ENCODE results near the gene UACA. TPM values are rescaled to one million over a fixed set of nuclear protein-coding genes. Genes with fewer than 3 reads are reported as not detected.
"Not testable (repeated sequence)": the region's sequence is repeated elsewhere in the genome, so short reads cannot be mapped to it uniquely, and the experiment has no call there.

UACA gene, protein sequence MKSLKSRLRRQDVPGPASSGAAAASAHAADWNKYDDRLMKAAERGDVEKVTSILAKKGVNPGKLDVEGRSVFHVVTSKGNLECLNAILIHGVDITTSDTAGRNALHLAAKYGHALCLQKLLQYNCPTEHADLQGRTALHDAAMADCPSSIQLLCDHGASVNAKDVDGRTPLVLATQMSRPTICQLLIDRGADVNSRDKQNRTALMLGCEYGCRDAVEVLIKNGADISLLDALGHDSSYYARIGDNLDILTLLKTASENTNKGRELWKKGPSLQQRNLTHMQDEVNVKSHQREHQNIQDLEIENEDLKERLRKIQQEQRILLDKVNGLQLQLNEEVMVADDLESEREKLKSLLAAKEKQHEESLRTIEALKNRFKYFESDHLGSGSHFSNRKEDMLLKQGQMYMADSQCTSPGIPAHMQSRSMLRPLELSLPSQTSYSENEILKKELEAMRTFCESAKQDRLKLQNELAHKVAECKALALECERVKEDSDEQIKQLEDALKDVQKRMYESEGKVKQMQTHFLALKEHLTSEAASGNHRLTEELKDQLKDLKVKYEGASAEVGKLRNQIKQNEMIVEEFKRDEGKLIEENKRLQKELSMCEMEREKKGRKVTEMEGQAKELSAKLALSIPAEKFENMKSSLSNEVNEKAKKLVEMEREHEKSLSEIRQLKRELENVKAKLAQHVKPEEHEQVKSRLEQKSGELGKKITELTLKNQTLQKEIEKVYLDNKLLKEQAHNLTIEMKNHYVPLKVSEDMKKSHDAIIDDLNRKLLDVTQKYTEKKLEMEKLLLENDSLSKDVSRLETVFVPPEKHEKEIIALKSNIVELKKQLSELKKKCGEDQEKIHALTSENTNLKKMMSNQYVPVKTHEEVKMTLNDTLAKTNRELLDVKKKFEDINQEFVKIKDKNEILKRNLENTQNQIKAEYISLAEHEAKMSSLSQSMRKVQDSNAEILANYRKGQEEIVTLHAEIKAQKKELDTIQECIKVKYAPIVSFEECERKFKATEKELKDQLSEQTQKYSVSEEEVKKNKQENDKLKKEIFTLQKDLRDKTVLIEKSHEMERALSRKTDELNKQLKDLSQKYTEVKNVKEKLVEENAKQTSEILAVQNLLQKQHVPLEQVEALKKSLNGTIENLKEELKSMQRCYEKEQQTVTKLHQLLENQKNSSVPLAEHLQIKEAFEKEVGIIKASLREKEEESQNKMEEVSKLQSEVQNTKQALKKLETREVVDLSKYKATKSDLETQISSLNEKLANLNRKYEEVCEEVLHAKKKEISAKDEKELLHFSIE (N-terminal part only)
- total RNA-seq = 125 and 203 TPM in 2 replicates

DNA sequence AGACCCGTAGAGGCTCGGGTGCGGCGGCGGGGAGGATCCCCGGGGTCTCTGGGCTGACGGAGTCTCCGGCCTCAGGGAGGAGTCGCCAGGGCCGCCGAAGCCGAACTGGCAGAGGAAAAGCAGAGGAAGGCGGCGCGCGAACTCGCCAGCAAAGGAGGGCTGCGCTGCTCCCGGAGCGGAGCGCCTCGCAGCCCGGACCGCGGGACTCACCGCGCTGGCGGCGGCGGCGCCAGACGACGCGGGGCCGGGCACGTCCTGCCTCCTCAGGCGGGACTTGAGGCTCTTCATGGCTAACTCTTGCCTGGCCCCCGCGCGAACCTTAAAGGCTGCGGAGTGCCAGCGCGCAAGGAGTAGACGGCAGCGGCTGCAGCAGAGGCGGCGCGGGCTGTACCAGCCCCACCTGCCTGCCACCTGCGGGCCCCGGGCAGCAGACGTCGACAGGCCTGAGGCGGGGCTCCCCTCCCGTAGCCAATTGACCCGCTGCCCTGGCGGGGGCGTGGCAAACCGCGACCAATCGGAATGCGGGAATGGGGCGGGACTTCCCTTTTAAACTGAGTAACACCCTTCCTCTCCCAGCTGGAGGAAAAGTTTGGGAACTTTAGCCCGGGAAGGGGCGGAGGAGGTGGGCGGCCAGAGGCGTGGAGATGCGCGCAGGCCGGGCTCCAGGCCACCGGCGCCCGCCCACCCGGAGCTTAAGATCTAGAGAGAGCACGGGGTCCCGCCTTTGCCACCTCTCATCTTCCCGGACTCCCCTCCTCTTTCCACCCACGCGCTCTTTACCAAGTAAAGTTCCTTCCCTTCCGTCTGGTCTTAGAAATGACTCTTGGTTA is at the start of gene UACA:
TSS of gene UACA (minus strand) at position 439 of the 830 bp plus-strand sequence. CDS start at position 288, 151 bp downstream.
- peak; percentile 91 to 98 for DNase-seq (ENCODE audit: low read depth in 2 of 2)

DNA sequence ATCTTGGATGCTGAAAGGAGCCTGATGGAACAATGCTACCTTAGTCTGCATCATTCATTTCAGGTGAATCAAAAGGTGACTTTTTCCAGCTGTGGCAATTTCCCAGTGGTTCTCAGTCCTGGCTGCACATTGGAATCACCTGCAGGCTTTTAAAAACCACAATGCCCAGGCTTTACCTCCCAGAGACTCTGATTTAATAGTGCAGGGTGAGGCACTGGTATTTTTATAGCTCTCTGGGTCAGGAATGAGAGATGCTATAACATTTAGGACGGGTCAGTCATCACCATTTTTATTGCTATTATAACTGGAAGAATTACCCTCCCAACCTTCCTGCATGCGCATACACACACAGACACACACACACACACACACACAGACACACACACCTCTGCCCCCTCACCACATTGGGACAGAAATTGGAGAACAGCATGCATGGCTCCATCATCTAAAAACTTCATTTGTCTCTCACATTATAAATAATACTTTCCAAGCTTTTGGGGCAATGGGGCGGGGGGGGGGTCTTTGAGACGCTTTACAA is 49.5 kb upstream of the UACA start:
- no peak for DNase-seq (ENCODE audit: low read depth in 2 of 2)

DNA sequence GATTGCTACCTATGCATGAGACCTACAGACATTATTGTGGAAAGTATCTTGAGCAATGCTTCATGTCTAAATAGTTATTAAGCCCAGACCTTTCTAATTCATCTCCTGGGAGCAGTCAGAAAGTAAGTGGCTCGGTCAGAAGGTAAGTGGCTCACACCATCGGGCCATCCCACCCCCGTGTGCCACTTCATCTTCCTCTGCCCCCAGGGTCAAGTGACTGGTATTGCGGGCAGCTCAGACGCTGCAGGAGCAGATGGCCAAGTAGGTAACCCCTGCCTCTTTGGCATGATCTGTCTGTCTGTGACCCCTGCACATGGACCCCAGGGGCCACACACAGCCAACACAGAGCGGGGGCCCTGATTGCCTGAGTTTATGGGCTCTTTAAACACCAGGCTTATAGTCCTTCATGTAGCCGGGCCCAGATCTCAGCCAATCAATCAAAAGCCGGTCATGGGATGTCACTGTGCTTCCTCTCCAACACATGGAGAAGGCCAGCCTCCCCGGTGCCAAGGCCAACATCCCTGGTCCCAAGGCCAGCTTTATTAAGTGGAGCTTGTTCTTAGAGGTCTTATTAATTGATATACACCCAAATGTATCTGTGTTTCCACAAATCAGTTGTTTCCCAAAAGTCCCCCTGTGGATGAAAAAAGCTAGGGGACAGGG is 47.7 kb upstream of the UACA start:
- no peak for DNase-seq (ENCODE audit: low read depth in 2 of 2)

DNA sequence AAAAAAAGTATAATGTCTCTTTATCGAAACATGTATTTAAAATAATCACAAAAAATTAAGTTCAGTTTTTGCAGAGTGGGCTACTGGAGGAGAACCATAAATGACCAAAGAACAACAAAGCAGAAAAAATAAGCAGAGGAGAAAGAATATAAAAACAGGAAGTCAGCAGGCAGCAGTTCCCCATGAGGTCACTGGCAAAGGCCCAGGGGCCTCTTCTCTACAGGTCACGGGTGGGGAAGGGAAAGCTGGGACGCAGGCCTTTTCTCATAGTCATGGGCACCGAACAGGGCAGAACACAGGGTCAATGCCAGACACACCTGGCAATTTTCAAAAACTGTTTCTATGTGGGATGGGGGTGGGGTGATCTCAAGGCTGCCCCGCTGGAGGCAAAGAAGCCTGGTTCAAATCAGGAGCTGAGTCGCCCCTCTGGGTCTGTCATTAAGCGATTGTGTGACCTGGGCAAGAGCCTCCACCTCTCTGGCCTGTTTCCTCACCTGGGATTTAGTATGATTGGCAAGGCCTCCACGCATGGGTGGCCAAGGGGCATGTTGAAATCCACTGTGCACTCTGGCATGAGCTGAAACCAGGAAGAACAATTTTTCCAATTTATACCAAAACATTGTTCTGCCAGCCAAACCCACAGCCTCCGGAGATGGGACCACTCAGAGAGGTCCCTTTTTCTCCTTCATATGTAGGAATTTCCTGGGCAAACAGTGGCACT is 43.8 kb upstream of the UACA start:
- DNase-seq (ENCODE audit: low read depth in 2 of 2) = peak; percentile 81 to 86

DNA sequence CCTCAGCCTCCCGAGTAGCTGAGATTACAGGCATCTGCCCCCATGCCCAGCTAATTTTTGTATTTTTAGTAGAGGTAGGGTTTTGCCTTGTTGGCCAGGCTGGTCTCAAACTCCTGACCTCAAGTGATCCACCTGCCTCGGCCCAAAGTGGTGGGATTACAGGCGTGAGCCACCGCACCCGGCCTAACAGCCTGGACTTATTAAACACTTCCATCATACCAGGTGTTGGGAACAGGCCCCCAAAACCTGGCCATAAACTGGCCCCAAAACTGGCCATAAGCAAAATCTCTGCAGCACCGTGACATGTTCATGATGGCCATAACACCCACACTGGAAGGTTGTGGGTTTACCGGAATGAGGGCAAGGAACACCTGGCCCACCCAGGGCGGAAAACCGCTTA is 41.0 kb upstream of the UACA start:
- not testable (repeated sequence) for DNase-seq (ENCODE audit: low read depth in 2 of 2)

DNA sequence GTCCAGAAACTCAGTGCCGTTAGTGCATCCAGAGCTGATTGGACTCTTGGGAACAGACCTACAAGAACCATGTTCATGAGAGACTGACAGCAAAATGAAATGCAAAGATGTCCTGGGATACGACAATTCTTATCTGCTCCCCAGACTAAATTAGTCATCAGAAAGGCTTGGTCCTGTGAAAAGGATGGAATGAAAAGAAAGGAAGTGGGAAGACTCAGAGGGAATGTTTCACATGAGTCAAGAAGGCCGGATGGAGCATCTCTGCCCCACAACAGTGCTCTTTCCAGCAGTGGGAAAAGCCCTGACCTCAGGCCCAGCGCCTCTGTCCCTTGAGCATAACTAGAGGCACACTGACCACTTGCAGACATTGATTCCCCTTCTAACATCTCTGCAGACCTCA is 39.3 kb upstream of the UACA start:
- DNase-seq (ENCODE audit: low read depth in 2 of 2) = peak in 1 of 2 donors; percentile 52

DNA sequence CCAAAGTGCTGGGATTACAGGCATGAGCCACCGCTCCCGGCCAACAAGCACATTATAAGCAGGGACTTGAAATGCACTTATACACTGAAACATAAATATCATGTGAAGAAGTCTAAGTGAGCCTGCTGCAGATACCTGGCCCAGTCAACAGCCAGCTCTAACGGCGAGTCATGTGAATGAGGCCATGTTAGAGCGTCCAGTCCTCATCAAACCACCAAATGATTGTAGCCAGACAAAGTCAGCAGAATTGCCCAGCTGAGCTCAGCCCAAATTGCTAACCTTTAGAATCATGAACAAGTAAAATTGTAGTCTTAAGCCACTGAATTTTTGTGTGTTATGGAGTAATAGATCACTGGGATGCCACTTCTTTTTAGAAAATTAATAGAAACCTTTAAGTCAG is 37.8 kb upstream of the UACA start:
- DNase-seq (ENCODE audit: low read depth in 2 of 2) = no peak

DNA sequence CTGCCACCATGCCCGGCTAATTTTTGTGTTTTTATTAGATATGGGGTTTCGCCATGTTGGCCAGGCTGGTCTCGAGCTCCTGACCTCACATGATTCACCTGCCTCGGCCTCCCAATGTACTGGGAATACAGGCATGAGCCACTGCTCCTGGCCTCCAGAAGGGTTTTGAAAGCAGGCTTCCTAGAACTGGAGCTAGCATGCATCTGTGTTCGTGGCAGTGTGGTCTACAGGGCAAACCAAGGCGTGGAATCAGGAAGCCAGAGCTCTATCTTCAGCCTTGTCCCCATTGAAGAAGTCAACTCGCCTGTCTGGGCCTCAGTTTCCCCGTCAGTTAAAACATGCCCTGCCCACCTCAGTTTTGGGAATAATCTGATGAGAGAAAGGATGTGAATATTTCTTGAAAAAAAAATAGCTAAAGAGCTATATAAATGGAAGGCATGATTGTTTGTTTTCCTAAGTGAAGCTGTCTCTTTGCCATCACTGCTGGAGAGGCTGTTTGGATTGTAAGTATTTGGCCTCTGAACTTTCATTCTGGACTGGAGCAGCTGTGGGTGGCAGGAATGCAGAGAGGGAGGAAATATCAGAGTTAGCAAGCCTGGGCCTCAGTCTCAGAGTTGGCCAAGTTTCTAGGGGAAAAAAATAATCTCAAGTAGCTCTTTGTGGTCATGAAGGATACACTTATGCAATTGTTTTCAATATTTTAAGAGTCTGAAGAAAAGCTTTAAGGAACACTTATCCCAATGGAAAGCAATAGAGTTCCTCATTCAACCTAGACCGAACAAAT is 36.5 kb upstream of the UACA start:
- DNase-seq (ENCODE audit: low read depth in 2 of 2) = peak in 1 of 2 donors; percentile 89

DNA sequence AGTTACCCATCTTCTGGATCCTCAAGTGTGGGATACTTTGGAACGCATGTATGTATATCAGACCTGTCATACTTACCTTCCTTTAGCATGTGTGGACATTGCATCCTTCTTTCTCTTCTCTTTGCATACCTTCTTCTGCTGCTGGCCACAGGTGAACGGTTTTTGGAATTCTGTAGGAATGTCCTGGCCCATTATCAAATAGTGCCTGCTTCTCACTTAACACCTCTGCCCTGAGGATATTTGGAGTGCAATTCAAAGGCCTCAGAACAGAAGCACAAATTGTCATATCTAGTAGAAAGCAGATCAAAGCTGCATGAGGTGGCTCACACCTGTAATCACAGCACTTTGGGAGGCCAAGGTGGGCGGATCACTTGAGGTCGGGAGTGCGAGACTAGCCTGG is 34.1 kb upstream of the UACA start:
- DNase-seq (ENCODE audit: low read depth in 2 of 2) = no peak

DNA sequence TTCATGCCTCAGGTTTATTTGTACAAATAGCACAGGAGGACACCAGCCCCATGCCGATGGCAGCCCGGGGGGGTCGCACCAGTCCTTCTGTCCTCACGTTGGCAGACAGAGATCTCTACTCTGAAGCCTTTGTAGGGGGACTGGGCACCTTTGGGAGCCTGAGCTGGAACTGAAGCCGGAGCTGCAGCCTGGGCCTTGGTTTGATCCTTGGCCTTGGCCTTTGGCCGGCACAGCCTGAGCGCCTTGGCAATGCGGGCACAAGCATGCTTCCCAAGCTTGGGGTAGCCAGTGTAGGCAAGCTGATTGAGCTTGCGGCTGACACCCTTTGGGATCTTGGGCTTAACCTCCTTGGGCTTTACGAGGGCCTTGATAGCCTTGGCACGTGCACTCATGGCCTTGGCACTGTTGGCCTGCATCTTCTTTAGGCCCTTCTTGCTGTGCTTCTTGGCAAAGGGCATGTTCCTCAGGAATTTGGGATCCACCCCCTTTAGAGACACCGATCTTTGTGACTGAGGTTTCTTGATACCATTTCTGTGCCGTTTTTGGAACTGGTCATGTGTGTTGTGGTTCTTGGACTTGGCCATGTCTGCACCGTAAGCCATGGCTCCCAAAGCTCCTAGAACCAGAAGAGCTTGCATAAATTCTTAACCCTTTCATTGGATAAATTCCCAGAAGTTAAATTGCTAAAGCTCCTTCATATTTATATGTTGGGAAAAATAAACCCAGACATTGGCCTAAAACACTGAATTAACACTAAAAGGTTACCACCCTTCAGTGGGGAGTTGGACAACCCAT is 33.4 kb upstream of the UACA start:
- no peak for DNase-seq (ENCODE audit: low read depth in 2 of 2)

DNA sequence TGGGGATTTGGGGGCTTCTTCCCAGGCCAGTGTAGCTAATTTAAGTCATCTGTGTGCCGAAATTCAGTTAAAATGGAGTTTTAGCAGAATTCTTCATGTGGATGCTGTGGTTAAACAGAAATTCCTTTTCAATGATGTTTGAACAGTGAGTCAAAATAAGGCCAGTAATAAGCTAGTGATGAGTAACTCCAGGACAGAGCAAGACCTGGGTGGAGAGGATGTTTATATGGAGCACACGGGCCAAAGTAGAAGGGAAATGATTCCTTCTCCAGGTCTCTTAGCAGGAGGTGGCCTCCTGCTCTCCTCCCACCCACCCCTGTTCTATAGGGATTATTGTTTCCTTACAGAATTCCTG is 31.9 kb upstream of the UACA start:
- peak; percentile 17 to 92 for DNase-seq (ENCODE audit: low read depth in 2 of 2)

DNA sequence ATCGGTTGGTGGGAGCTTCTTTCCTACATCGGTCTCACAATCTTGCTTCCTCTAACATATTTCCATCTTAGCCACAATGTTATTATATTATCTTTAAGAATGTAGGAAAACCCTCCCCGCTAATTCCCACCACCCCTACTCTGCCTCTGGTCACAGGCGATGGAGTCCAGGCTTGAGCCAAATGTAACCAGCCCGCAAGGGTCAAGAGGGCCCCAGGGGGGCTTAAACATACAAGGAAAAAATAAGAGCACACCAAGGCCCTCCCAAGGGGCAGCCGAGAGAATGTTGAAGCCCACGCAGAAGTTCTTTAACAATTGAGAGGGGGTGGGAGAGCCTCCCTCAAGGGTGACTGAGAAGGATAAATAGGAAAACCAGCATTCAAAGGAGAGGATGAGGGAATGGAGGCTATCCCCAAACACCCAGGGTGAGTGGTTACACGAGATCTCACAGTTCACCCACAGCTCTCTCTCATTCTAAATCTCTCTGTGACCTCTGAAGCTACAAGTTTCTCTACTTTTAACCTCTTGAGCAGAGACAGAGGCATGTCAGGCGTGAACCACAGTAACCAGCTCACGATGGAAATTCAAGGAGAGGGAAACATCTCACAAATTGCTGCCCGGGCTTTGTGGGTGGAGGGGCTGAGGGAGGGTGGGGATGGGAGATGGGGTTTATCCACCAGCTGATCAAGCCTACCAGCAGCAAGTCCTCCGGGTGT is 31.4 kb upstream of the UACA start:
- DNase-seq (ENCODE audit: low read depth in 2 of 2) = no peak

DNA sequence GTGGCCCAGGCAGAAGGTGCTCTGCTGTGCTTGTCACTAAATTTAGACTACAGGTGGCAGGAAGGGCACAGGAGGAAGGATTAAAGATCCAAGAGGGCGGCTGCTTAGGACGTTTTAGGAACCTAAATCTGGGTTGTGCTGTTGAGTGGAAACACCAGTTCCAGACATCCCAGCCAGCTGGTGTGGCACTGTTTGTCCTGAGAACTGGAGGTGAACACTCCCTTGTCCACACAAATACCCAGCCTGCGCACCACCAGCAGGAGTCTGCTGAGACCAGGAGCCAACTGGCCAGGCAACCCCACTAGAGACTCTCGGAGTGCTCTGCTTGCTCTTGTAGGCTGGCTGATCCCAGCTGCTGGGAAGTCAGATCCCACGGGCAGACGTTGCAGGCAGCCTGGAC is 30.3 kb upstream of the UACA start:
- peak in 1 of 2 donors; percentile 23 for DNase-seq (ENCODE audit: low read depth in 2 of 2)

DNA sequence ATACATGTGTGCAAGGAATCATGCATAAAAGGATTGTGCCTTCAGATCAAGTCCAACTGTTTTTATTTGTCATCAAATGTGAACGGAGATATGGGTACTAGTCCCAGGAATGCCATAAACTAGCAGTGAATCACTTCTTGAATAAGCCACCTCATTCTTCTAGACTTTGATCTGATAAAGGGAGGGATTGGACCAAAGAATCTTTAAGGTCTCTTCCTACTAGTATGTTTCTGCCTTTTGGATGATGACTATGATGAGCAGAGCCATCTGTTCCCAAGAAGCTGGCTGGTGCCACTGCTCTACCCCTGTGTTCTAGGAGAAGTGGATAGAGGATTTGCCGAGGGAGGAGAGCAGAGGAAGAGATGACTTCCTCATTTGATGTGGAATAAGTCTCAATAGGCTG is 28.8 kb upstream of the UACA start:
- DNase-seq (ENCODE audit: low read depth in 2 of 2) = peak in 1 of 2 donors; percentile 39

DNA sequence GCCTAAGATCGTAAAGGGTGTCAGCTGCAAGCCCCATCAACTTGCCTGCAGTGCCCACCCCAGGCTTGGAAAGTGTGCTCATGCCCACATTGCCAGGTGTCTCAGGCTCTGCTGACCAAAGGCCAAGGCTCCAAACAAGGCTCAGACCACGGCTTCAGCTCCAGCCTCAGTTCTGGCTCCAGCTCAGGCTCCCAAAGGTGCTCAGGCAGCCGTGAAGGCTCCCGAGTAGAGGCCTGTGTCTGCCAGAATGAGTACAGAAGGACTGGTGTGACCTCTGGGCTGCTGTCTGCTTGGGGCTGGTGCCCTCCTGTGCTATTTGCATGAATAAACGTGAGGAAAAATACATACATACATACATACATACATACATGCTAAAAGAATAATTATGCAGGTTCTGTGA is 27.9 kb upstream of the UACA start:
- no peak for DNase-seq (ENCODE audit: low read depth in 2 of 2)

DNA sequence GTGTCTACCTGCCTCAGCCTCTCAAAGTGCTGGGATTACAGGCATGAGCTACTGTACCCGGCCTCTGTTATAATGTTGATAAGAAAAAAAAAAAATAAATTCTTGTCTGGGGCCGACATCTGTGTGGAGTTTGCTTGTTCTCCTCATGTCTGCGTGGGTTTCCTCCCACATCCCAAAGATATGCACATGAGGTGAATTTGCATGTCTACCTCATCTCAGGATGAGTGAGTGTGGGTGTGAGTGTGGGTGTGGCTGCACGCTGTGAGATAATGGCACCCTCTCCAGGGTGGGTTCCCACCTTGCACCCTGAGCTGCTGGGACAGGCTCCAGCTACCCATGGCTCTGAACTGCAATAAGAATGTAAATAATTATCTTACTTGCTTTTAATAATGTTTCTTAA is 25.9 kb upstream of the UACA start:
- no peak for DNase-seq (ENCODE audit: low read depth in 2 of 2)

Measured in dermis microvascular lymphatic vessel endothelial cell (primary cell).